HepG2 (cell line): ENCODE measurements around the gene AUP1. TPM values are rescaled to one million over a fixed set of nuclear protein-coding genes. Genes with fewer than 3 reads are reported as not detected.

Experiments used
- HDAC6 ChIP-seq: fragments of 200-600 bp; sonication (generic); IDR thresholded peaks from 2 replicates; pipeline ENCODE4 v1.7.0; 2017; ENCODE audit warnings: mild to moderate bottlenecking, antibody characterized with exemption, low read length, low read depth
- HMGA1 ChIP-seq: sonication (generic); formaldehyde crosslinking; conservative IDR thresholded peaks from 2 replicates; pipeline ENCODE4 v1.4.0; 2020; ENCODE audit warnings: missing genetic modification reagents
- IKZF4 ChIP-seq: sonication (generic); formaldehyde crosslinking; IDR thresholded peaks from 2 replicates; pipeline ENCODE4 v1.5.1; 2020; ENCODE audit warnings: borderline replicate concordance, mild to moderate bottlenecking, low read depth, missing genetic modification reagents; ENCODE audit errors: not compliant biosample characterization
- MAFK ChIP-seq, 2 experiments: IDR thresholded peaks in 1 of 2; conservative IDR thresholded peaks in 1 of 2; 2 replicates each; pipeline ENCODE4 v1.6.1; 2011; ENCODE audit warnings: improper control_type of control experiment in 2 of 2, low read length in 2 of 2
- MEIS2 ChIP-seq: sonication (generic); formaldehyde crosslinking; IDR thresholded peaks from 2 replicates; pipeline ENCODE4 v1.9.0; 2021; ENCODE audit warnings: mild to moderate bottlenecking, missing genetic modification reagents
- MYC ChIP-seq: sonication (generic); formaldehyde crosslinking; IDR thresholded peaks from 2 replicates; pipeline ENCODE4 v1.9.0; 2021; ENCODE audit warnings: missing genetic modification reagents, borderline replicate concordance
- NFE2L2 ChIP-seq: fragments of 150-350 bp; IDR thresholded peaks from 2 replicates; pipeline ENCODE4 v1.6.1; 2014; ENCODE audit warnings: low read length
- PHF20 ChIP-seq: sonication (generic); formaldehyde crosslinking; IDR thresholded peaks from 2 replicates; pipeline ENCODE4 v1.5.0; 2020; ENCODE audit warnings: mild to moderate bottlenecking, missing genetic modification reagents
- RFX5 ChIP-seq: IDR thresholded peaks from 2 replicates; pipeline ENCODE4 v1.6.1; 2011; ENCODE audit warnings: low read depth, low read length, improper control_type of control experiment
- SPEN ChIP-seq: sonication (generic); formaldehyde crosslinking; IDR thresholded peaks from 2 replicates; pipeline ENCODE4 v1.5.1; 2020; ENCODE audit warnings: low read depth, mild to moderate bottlenecking, missing genetic modification reagents
- ZFP90 ChIP-seq: sonication (generic); formaldehyde crosslinking; IDR thresholded peaks from 2 replicates; pipeline ENCODE4 v1.8.0; 2022; ENCODE audit warnings: missing genetic modification reagents, mild to moderate bottlenecking, inconsistent platforms, borderline replicate concordance
- ZNF253 ChIP-seq: sonication (generic); formaldehyde crosslinking; IDR thresholded peaks from 2 replicates; pipeline ENCODE4 v1.8.0; 2022; ENCODE audit warnings: mild to moderate bottlenecking, missing genetic modification reagents, borderline replicate concordance
- ZNF703 ChIP-seq: sonication (generic); formaldehyde crosslinking; IDR thresholded peaks from 2 replicates; pipeline ENCODE4 v1.5.1; 2020; ENCODE audit warnings: missing genetic modification reagents, mild to moderate bottlenecking, moderate library complexity, borderline replicate concordance
- ZNF772 ChIP-seq: sonication (generic); formaldehyde crosslinking; IDR thresholded peaks from 2 replicates; pipeline ENCODE4 v1.5.0; 2020; ENCODE audit warnings: mild to moderate bottlenecking, missing genetic modification reagents
- ZNF780A ChIP-seq: sonication (generic); formaldehyde crosslinking; IDR thresholded peaks from 2 replicates; pipeline ENCODE4 v1.8.0; 2022; ENCODE audit warnings: mild to moderate bottlenecking, missing genetic modification reagents, moderate library complexity
- ZNF792 ChIP-seq: IDR thresholded peaks from 2 replicates; pipeline ENCODE4 v1.6.1; 2016
- polyA plus RNA-seq, 8 experiments: library from polyadenylated mRNA; depleted of rRNA in 3 of 8; stranded (reverse) in 7 of 8; unstranded in 1 of 8; fragments of >200 nt; fragmentation: Illumina TruSeq in 4 of 8; extraction: Trizol in 4 of 8; gene quantifications; 2 replicates each; pipeline versions ENCODE4 v1.2.1 to v1.2.3, GENCODE V29; 2011 to 2016; ENCODE audit warnings: low read depth in 4 of 8, missing spikeins in 1 of 8, mixed read lengths in 1 of 8; ENCODE audit not compliant: insufficient read depth in 1 of 8
- total RNA-seq, 5 experiments: library from RNA; depleted of rRNA; stranded (reverse); fragments of >200 nt; fragmentation: Illumina TruSeq; extraction: Trizol; gene quantifications; 2 replicates each; pipeline ENCODE4 v1.2.3, GENCODE V29; 2016; ENCODE audit warnings: low read depth in 1 of 5
- TF ChIP-seq, protein P1 (sequence below): sonication (generic); formaldehyde crosslinking; IDR thresholded peaks from 2 replicates; pipeline ENCODE4 v1.4.0; 2020; ENCODE audit warnings: missing genetic modification reagents
- TF ChIP-seq, protein P2 (sequence below): sonication (generic); formaldehyde crosslinking; IDR thresholded peaks from 2 replicates; pipeline ENCODE4 v1.4.0; 2020; ENCODE audit warnings: mild to moderate bottlenecking, missing genetic modification reagents

AUP1 gene
- total and polyA plus RNA-seq, 2 of the 13 experiments (the other 11 are each of a cell fraction or from before 2014, with no cell fraction given): 174 to 267 TPM

DNA sequence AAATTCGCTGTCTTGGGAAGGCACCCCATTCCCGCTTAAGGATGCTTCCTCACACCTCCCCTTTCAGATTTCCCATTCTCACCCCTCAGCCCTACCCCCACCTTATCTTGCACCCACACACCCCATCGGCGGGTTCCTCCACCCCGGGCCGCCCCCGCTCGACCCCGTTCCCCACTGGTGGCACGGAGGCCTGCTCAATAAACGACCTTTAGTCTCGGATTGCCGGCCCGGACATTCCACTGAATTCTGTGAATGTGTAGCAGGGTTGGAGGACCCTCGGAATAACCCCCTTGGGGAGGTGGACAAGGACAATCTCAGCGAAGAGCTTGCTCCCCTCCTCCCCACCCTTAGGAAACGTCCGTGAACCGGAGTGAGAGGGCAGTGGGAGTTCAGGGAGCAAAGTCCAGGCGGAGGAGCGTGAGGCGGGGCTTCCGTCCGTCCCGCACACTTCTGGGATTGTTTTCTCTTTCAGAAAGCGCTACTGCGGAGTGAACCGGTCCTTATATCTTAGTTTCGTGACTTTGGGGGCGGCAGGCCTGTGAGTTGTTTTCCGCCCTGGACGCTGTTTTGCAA lies 27.3 kb downstream of the AUP1 start (continued):
- TF ChIP-seq, protein P1, sequence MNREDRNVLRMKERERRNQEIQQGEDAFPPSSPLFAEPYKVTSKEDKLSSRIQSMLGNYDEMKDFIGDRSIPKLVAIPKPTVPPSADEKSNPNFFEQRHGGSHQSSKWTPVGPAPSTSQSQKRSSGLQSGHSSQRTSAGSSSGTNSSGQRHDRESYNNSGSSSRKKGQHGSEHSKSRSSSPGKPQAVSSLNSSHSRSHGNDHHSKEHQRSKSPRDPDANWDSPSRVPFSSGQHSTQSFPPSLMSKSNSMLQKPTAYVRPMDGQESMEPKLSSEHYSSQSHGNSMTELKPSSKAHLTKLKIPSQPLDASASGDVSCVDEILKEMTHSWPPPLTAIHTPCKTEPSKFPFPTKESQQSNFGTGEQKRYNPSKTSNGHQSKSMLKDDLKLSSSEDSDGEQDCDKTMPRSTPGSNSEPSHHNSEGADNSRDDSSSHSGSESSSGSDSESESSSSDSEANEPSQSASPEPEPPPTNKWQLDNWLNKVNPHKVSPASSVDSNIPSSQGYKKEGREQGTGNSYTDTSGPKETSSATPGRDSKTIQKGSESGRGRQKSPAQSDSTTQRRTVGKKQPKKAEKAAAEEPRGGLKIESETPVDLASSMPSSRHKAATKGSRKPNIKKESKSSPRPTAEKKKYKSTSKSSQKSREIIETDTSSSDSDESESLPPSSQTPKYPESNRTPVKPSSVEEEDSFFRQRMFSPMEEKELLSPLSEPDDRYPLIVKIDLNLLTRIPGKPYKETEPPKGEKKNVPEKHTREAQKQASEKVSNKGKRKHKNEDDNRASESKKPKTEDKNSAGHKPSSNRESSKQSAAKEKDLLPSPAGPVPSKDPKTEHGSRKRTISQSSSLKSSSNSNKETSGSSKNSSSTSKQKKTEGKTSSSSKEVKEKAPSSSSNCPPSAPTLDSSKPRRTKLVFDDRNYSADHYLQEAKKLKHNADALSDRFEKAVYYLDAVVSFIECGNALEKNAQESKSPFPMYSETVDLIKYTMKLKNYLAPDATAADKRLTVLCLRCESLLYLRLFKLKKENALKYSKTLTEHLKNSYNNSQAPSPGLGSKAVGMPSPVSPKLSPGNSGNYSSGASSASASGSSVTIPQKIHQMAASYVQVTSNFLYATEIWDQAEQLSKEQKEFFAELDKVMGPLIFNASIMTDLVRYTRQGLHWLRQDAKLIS (CRISPR knock-in tag): no peak; the same call in 1 of the 2 replicates
- TF ChIP-seq ZNF792 (peak; percentile 94), HDAC6 (no peak), RFX5 (no peak), ZNF703 (CRISPR knock-in tag) (no peak; the same call in 1 of the 2 replicates), ZFP90 (no peak), MYC (CRISPR knock-in tag) (peak; percentile 64; the same call in 1 of the 2 replicates), IKZF4 (CRISPR knock-in tag) (peak; percentile 45), ZNF780A (CRISPR knock-in tag) (peak; percentile 70; the same call in 1 of the 2 replicates), HMGA1 (CRISPR knock-in tag) (no peak), MAFK (conservative IDR thresholded peaks at IDR 0.05 in 1 of 2, IDR thresholded peaks at IDR 0.05 in 1 of 2; ENCODE audit: low read length in 2 of 2) (no peak), NFE2L2 (no peak), PHF20 (peak; percentile 10), ZNF253 (no peak), ZNF772 (peak; percentile 84; the same call in 1 of the 2 replicates), MEIS2 (no peak), SPEN (peak; percentile 77; the same call in 1 of the 2 replicates)
- TF ChIP-seq, protein P2, sequence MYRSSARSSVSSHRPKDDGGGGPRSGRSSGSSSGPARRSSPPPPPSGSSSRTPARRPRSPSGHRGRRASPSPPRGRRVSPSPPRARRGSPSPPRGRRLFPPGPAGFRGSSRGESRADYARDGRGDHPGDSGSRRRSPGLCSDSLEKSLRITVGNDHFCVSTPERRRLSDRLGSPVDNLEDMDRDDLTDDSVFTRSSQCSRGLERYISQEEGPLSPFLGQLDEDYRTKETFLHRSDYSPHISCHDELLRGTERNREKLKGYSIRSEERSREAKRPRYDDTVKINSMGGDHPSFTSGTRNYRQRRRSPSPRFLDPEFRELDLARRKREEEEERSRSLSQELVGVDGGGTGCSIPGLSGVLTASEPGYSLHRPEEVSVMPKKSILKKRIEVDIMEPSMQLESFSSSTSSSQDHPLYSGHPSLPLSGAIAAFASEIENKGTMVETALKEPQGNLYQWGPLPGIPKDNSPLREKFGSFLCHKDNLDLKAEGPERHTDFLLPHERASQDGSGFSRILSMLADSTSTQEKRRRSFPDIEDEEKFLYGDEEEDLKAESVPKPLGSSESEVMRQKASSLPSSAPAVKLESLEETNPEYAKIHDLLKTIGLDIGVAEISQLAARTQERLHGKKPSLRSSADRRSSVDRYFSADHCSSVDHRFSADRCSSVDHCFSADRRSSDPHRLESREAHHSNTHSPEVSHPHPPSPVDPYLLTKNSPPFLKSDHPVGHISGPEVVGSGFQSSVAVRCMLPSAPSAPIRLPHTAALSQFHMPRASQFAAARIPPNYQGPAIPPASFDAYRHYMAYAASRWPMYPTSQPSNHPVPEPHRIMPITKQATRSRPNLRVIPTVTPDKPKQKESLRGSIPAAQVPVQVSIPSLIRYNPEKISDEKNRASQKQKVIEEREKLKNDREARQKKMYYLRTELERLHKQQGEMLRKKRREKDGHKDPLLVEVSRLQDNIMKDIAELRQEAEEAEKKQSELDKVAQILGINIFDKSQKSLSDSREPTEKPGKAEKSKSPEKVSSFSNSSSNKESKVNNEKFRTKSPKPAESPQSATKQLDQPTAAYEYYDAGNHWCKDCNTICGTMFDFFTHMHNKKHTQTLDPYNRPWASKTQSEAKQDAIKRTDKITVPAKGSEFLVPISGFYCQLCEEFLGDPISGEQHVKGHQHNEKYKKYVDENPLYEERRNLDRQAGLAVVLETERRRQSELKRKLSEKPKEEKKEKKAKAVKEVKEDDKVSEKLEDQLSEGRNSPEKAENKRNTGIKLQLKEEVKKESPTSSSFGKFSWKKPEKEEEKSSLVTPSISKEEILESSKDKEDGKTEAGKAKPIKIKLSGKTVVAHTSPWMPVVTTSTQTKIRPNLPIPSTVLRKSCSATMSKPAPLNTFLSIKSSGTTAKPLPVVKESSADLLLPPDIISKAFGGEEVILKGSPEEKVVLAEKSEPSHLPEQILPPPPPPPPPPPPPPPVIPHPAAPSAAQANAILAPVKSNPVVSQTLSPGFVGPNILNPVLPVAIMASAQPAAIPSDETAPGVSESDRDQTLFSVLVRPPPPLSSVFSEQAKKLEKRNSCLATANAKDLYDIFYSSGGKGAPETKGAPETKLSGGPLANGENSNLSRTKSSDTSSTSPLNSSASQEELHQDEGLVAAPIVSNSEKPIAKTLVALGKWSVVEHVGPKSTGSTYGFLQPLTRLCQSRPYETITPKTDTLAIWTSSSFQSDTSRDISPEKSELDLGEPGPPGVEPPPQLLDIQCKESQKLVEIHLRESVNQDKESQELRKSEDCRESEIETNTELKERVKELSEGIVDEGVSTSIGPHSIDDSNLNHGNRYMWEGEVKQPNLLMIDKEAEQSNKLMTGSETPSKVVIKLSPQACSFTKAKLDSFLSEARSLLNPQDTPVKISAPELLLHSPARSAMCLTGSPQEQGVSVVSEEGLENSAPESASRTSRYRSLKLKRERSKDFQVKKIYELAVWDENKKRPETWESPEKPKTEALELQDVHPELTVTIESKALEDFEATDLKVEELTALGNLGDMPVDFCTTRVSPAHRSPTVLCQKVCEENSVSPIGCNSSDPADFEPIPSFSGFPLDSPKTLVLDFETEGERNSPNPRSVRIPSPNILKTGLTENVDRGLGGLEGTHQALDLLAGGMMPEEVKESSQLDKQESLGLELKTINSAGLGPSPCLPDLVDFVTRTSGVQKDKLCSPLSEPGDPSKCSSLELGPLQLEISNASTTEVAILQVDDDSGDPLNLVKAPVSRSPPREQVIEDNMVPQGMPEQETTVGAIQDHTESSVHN: no peak
